Measurements from ENCODE around the gene CNIH3. TPM values are rescaled to one million over a fixed set of nuclear protein-coding genes. Genes with fewer than 3 reads are reported as not detected.

CNIH3 gene
- total RNA-seq, 2 donors from 2014 or later, result 0.33 to 1.3 TPM

DNA sequence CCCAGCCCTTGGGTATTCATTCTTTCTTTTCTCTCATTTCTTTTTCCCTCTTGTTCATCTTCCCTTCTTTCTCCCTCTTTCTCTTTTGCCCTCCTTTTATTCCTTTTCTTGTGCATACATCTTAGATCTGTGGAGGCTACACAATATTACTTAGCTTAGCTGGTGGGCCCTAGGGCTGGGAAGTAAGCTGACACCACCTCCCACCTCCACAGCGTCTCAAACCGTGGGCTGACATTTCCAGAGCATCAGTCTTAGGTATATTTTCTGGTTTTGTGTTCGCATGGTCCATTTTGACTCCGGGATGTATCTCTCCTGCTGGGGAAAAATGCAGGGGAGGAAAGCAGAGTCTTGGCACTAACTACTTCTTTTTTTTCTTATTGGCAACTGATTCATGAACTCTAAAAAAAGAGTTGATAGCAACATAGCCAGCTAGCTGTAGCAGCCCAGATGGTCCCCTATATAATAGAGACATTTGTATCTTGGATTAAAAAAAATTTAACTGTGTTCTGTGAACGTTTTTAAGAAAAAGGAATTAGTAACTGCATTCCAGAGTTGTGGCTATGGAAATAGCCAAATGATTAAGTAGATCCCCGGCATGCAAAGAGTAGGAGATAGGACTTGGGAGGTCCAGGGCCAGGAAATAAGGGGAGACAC is 15.5 kb downstream of the CNIH3 start:
- H3K36me3 ChIP-seq, result no peaks in the 10 kb centered on the region
- DNase-seq (ENCODE audit: low spot score), result no peak
- no peaks in the 10 kb centered on the region for H3K27me3 ChIP-seq
- TF ChIP-seq, protein P1, sequence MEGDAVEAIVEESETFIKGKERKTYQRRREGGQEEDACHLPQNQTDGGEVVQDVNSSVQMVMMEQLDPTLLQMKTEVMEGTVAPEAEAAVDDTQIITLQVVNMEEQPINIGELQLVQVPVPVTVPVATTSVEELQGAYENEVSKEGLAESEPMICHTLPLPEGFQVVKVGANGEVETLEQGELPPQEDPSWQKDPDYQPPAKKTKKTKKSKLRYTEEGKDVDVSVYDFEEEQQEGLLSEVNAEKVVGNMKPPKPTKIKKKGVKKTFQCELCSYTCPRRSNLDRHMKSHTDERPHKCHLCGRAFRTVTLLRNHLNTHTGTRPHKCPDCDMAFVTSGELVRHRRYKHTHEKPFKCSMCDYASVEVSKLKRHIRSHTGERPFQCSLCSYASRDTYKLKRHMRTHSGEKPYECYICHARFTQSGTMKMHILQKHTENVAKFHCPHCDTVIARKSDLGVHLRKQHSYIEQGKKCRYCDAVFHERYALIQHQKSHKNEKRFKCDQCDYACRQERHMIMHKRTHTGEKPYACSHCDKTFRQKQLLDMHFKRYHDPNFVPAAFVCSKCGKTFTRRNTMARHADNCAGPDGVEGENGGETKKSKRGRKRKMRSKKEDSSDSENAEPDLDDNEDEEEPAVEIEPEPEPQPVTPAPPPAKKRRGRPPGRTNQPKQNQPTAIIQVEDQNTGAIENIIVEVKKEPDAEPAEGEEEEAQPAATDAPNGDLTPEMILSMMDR (IDR thresholded peaks at IDR 0.05), result no peak
- no peak overlapping the region for H3K4me3 ChIP-seq
- no peaks in the 10 kb centered on the region for H3K9me3 ChIP-seq
- no peaks in the 10 kb centered on the region for H3K4me1 ChIP-seq
- H3K27ac ChIP-seq, result no peak overlapping the region

DNA sequence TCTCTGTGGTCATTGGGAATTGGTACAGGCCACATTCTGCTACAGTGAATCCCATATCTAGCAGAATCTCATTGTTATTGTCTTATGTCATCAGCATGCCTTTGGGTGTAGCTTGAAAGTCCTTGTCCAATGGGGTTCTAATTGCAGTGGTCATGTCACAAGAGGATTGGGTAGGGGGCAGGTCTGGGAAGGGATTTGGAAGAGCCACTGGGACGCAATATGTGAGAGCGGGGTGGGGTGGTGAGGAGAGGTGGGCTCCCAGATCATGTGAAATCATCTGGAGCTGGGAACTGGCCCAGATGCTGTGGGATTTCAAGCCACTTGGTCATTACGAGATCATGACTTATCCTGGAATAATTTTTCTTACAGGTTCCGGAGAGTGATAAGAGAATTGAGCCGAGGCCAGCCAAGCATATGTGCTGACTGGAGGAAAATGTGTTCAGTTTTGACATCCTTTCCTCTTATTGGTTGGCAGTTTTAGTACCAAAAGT is 16.3 kb downstream of the CNIH3 start:
- Histone ChIP-seq H3K36me3 (no peaks in the 10 kb centered on the region), H3K9me3 (no peaks in the 10 kb centered on the region), H3K27me3 (no peaks in the 10 kb centered on the region), H3K4me3 (no peak overlapping the region), H3K27ac (no peak overlapping the region), H3K4me1 (no peaks in the 10 kb centered on the region)
- TF ChIP-seq, protein P1 (IDR thresholded peaks at IDR 0.05), result no peak
- DNase-seq (ENCODE audit: low spot score), result no peak

DNA sequence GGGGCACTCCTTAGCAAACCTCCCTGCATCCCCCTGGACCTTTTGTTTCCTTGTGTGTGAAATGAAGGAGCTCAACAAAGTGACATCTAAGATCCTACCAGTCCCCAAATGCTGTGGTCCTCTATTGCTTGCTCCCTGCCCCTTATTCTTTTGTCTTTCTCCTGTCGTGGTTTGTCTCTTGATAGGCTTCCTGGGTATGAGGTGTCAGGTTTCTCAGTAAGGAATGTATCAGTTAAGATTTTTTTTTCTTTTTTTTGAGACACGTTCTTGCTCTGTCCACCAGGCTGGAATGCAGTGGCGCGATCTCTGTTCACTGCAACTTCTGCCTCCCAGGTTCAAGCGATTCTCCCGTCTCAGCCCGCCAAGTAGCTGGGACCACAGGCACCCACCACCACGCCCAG is 16.8 kb downstream of the CNIH3 start:
- no peak for DNase-seq (ENCODE audit: low spot score)
- Histone ChIP-seq H3K27me3 (no peaks in the 10 kb centered on the region), H3K4me1 (no peaks in the 10 kb centered on the region), H3K36me3 (no peaks in the 10 kb centered on the region), H3K4me3 (no peak overlapping the region), H3K9me3 (no peaks in the 10 kb centered on the region), H3K27ac (no peak overlapping the region)
- TF ChIP-seq, protein P1 (IDR thresholded peaks at IDR 0.05), result no peak

DNA sequence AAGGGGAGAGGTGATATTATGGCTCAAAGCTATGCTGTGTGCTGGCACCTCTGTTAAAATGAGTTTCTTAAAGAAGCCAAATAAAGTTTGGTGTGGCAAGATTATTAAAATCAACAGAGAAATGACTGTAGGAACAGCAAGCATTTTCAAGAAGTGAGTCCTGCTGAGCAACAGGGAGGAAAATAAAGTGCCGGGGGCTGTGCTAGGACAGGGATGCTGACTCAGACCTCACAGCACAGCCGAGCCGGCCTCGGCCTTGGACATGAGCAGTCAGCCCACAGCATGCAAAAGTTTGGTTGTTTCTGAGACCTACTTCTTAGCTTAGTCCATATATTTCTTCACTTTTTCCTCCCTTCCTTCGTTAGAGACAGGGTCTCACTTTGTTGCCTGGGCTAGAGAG is 19.2 kb downstream of the CNIH3 start:
- H3K27me3 ChIP-seq, result no peaks in the 10 kb centered on the region
- no peak overlapping the region for H3K27ac ChIP-seq
- H3K4me1 ChIP-seq, result no peaks in the 10 kb centered on the region
- TF ChIP-seq, protein P1 (IDR thresholded peaks at IDR 0.05), result no peak
- H3K9me3 ChIP-seq, result no peaks in the 10 kb centered on the region
- no peak overlapping the region for H3K4me3 ChIP-seq
- no peak for DNase-seq (ENCODE audit: low spot score)
- no peaks in the 10 kb centered on the region for H3K36me3 ChIP-seq

GRCh38 chr1:224637515-224637914 is 21.4 kb downstream of the CNIH3 start:
- H3K9me3 ChIP-seq, result no peaks in the 10 kb centered on the region
- no peaks in the 10 kb centered on the region for H3K27me3 ChIP-seq
- no peak for DNase-seq (ENCODE audit: low spot score)
- no peaks in the 10 kb centered on the region for H3K36me3 ChIP-seq
- H3K27ac ChIP-seq, result no peak overlapping the region
- H3K4me1 ChIP-seq, result no peaks in the 10 kb centered on the region
- TF ChIP-seq, protein P1 (IDR thresholded peaks at IDR 0.05), result no peak
- no peak overlapping the region for H3K4me3 ChIP-seq

DNA sequence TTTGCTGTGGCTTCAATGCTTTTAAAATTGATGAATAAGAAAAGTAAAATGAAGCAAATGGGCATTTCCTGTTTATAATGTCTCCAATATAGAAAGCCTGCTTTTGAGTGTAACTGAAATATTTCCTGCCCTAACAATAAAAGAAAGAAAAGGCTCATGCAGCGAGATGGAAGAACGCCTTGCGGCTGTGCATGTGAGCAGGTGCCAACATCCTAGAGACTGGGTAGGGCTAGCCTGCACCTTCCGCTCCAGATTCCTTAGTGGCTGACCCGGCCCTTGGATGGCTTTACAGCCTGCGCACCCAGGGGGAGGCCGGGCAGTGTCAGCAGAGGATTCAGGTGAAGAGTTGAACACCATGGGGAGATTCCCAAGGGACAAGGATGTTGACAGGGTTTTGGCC is 21.8 kb downstream of the CNIH3 start:
- TF ChIP-seq, protein P1 (IDR thresholded peaks at IDR 0.05), result no peak
- Histone ChIP-seq H3K36me3 (no peaks in the 10 kb centered on the region), H3K4me3 (no peak overlapping the region), H3K9me3 (no peaks in the 10 kb centered on the region), H3K4me1 (no peaks in the 10 kb centered on the region), H3K27me3 (no peaks in the 10 kb centered on the region), H3K27ac (no peak overlapping the region)
- no peak for DNase-seq (ENCODE audit: low spot score)
